Measurements from ENCODE around the gene MEGF8.

GRCh38 chr19:42328106-42328505 lies 2.7 kb downstream of the MEGF8 start:
- TF ChIP-seq, protein P1, sequence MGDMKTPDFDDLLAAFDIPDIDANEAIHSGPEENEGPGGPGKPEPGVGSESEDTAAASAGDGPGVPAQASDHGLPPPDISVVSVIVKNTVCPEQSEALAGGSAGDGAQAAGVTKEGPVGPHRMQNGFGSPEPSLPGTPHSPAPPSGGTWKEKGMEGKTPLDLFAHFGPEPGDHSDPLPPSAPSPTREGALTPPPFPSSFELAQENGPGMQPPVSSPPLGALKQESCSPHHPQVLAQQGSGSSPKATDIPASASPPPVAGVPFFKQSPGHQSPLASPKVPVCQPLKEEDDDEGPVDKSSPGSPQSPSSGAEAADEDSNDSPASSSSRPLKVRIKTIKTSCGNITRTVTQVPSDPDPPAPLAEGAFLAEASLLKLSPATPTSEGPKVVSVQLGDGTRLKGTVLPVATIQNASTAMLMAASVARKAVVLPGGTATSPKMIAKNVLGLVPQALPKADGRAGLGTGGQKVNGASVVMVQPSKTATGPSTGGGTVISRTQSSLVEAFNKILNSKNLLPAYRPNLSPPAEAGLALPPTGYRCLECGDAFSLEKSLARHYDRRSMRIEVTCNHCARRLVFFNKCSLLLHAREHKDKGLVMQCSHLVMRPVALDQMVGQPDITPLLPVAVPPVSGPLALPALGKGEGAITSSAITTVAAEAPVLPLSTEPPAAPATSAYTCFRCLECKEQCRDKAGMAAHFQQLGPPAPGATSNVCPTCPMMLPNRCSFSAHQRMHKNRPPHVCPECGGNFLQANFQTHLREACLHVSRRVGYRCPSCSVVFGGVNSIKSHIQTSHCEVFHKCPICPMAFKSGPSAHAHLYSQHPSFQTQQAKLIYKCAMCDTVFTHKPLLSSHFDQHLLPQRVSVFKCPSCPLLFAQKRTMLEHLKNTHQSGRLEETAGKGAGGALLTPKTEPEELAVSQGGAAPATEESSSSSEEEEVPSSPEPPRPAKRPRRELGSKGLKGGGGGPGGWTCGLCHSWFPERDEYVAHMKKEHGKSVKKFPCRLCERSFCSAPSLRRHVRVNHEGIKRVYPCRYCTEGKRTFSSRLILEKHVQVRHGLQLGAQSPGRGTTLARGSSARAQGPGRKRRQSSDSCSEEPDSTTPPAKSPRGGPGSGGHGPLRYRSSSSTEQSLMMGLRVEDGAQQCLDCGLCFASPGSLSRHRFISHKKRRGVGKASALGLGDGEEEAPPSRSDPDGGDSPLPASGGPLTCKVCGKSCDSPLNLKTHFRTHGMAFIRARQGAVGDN (CRISPR knock-in tag; IDR thresholded peaks at IDR 0.05): no peak
- TF ChIP-seq HNRNPLL (IDR thresholded peaks at IDR 0.05; ENCODE audit: low read depth, low read length, poor library complexity, severe bottlenecking) (no peak), ZNF431 (CRISPR knock-in tag; IDR thresholded peaks at IDR 0.05; ENCODE audit: borderline replicate concordance, low read depth) (no peak), ESRRA (CRISPR knock-in tag; IDR thresholded peaks at IDR 0.05; ENCODE audit: low read depth) (no peak), NFRKB (IDR thresholded peaks at IDR 0.05) (no peak), SP1 (IDR thresholded peaks at IDR 0.05) (no peak), SP1 (CRISPR knock-in tag; IDR thresholded peaks at IDR 0.05) (no peak)
- TF ChIP-seq, protein P2, sequence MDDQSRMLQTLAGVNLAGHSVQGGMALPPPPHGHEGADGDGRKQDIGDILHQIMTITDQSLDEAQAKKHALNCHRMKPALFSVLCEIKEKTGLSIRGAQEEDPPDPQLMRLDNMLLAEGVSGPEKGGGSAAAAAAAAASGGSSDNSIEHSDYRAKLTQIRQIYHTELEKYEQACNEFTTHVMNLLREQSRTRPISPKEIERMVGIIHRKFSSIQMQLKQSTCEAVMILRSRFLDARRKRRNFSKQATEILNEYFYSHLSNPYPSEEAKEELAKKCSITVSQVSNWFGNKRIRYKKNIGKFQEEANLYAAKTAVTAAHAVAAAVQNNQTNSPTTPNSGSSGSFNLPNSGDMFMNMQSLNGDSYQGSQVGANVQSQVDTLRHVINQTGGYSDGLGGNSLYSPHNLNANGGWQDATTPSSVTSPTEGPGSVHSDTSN (CRISPR knock-in tag; IDR thresholded peaks at IDR 0.05; ENCODE audit: borderline replicate concordance): no peak
- TF ChIP-seq, protein P3, sequence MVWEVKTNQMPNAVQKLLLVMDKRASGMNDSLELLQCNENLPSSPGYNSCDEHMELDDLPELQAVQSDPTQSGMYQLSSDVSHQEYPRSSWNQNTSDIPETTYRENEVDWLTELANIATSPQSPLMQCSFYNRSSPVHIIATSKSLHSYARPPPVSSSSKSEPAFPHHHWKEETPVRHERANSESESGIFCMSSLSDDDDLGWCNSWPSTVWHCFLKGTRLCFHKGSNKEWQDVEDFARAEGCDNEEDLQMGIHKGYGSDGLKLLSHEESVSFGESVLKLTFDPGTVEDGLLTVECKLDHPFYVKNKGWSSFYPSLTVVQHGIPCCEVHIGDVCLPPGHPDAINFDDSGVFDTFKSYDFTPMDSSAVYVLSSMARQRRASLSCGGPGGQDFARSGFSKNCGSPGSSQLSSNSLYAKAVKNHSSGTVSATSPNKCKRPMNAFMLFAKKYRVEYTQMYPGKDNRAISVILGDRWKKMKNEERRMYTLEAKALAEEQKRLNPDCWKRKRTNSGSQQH (CRISPR knock-in tag; IDR thresholded peaks at IDR 0.05; ENCODE audit: low read depth): no peak
- TF ChIP-seq, protein P4, sequence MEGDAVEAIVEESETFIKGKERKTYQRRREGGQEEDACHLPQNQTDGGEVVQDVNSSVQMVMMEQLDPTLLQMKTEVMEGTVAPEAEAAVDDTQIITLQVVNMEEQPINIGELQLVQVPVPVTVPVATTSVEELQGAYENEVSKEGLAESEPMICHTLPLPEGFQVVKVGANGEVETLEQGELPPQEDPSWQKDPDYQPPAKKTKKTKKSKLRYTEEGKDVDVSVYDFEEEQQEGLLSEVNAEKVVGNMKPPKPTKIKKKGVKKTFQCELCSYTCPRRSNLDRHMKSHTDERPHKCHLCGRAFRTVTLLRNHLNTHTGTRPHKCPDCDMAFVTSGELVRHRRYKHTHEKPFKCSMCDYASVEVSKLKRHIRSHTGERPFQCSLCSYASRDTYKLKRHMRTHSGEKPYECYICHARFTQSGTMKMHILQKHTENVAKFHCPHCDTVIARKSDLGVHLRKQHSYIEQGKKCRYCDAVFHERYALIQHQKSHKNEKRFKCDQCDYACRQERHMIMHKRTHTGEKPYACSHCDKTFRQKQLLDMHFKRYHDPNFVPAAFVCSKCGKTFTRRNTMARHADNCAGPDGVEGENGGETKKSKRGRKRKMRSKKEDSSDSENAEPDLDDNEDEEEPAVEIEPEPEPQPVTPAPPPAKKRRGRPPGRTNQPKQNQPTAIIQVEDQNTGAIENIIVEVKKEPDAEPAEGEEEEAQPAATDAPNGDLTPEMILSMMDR (CRISPR knock-in tag; IDR thresholded peaks at IDR 0.05): no peak
